Measurements from ENCODE around the gene KIF25.

- TF ChIP-seq REST (IDR thresholded peaks at IDR 0.05) = no peak
- no peak for TF ChIP-seq POLR2A (IDR thresholded peaks at IDR 0.05; ENCODE audit: low read length)
- no peak for TF ChIP-seq CTCF (IDR thresholded peaks at IDR 0.05)
- no peak for TF ChIP-seq TFCP2L1 (CRISPR knock-in tag; IDR thresholded peaks at IDR 0.05)
- TF ChIP-seq KDM5A (IDR thresholded peaks at IDR 0.05) = no peak
- no peak for TF ChIP-seq EHMT2 (IDR thresholded peaks at IDR 0.05; ENCODE audit: low read depth)
- no peak for TF ChIP-seq RNF2 (IDR thresholded peaks at IDR 0.05; ENCODE audit: borderline replicate concordance, low read depth)
- no peak for TF ChIP-seq ESRRA (IDR thresholded peaks at IDR 0.05; ENCODE audit: borderline replicate concordance, low read length)
- no peak for TF ChIP-seq MAX (IDR thresholded peaks at IDR 0.05)
- no peak for TF ChIP-seq HDAC2 (IDR thresholded peaks at IDR 0.05)
- TF ChIP-seq CHD2 (IDR thresholded peaks at IDR 0.05; ENCODE audit: low read length, partially characterized antibody) = no peak
Measured at GRCh38 chr6:168009331-168009730, 11.9 kb downstream of the KIF25 start.

Data from A549 (cell line).